GM21825 (cell line): ENCODE measurements around the gene CNTN4.

Experiments
- ATAC-seq: cut with Tn5 transposase; IDR thresholded peaks from one replicate; pipeline ENCODE4 v1.9.1; 2021; ENCODE audit warnings: mild to moderate bottlenecking, moderate library complexity; ENCODE audit not compliant: unreplicated experiment

The CNTN4 gene

GRCh38 chr3:3013317-3014052, 914.8 kb downstream of the CNTN4 start:
- no peak for ATAC-seq

GRCh38 chr3:3015185-3016089, 916.8 kb downstream of the CNTN4 start:
- peak; percentile 89 for ATAC-seq

- no peak for ATAC-seq
Measured at GRCh38 chr3:3016226-3016625, 917.6 kb downstream of the CNTN4 start.

- ATAC-seq, result no peak
Measured at GRCh38 chr3:3020209-3020608, 921.5 kb downstream of the CNTN4 start.

- no peak for ATAC-seq
Measured at GRCh38 chr3:3023111-3023745, 924.6 kb downstream of the CNTN4 start.

GRCh38 chr3:3027976-3028567, 929.4 kb downstream of the CNTN4 start:
- peak; percentile 96 for ATAC-seq

GRCh38 chr3:3031326-3031725, 932.7 kb downstream of the CNTN4 start:
- ATAC-seq, result no peak

GRCh38 chr3:3037156-3037555, 938.5 kb downstream of the CNTN4 start:
- no peak for ATAC-seq

- ATAC-seq, result no peak
Measured at GRCh38 chr3:3038201-3038991, 939.7 kb downstream of the CNTN4 start.

GRCh38 chr3:3053974-3054373, 955.3 kb downstream of the CNTN4 start:
- no peak for ATAC-seq

- ATAC-seq, result no peak
Measured at GRCh38 chr3:3059645-3060044, 961.0 kb downstream of the CNTN4 start.

GRCh38 chr3:3064297-3064696, 965.6 kb downstream of the CNTN4 start:
- ATAC-seq, result no peak

GRCh38 chr3:3065876-3066275, 967.2 kb downstream of the CNTN4 start:
- no peak for ATAC-seq

- ATAC-seq, result peak; percentile 86
Measured at GRCh38 chr3:3066378-3066777, 967.7 kb downstream of the CNTN4 start.

GRCh38 chr3:3066910-3067309, 968.2 kb downstream of the CNTN4 start:
- ATAC-seq, result no peak

- no peak for ATAC-seq
Measured at GRCh38 chr3:3068358-3068881, 969.8 kb downstream of the CNTN4 start.

GRCh38 chr3:3069723-3070122, 971.1 kb downstream of the CNTN4 start:
- ATAC-seq, result no peak

GRCh38 chr3:3071136-3071535, 972.5 kb downstream of the CNTN4 start:
- ATAC-seq, result no peak

- no peak for ATAC-seq
Measured at GRCh38 chr3:3074551-3075257, 976.0 kb downstream of the CNTN4 start.

- no peak for ATAC-seq
Measured at GRCh38 chr3:3080309-3080708, 981.6 kb downstream of the CNTN4 start.
